GM12878 (cell line): ENCODE results near the gene ARFRP1. TPM values are rescaled to one million over a fixed set of nuclear protein-coding genes. Genes with fewer than 3 reads are reported as not detected.

ENCODE experiments used
- ATAC-seq: fragments of 200-7000 bp; cut with Tn5 transposase; 3 replicates; pipeline ENCODE4 v1.9.1; 2020; ENCODE audit warnings: mild to moderate bottlenecking, moderate library complexity
- BruUV-seq: library from RNA; stranded (reverse); fragments of 400-500 nt; replicated peaks from 2 replicates; lab custom pipeline; 2021; lab: Mats Ljungman, UMichigan
- CTCF ChIA-PET: fragments of 300-600 bp; sonication (Branson Sonifier 250); formaldehyde crosslinking; extraction: SDS; loops from one replicate; lab custom pipeline; 2021; ENCODE audit warnings: inconsistent platforms; lab: Yijun Ruan, JAX
- POLR2A ChIA-PET: fragments of 350-600 bp; formaldehyde crosslinking; extraction: SDS; loops from one replicate; lab custom pipeline; 2021; ENCODE audit warnings: inconsistent platforms; lab: Charles Lee
- RAD21 ChIA-PET: fragments of 300-600 bp; sonication (Branson Sonifier 250); formaldehyde crosslinking; loops from one replicate; lab custom pipeline; 2023; ENCODE audit warnings: antibody characterized with exemption; ENCODE audit not compliant: unreplicated experiment; lab: Charles Lee
- SMC1A ChIA-PET: fragments of 300-600 bp; sonication (Branson Sonifier 250); formaldehyde crosslinking; loops from one replicate; lab custom pipeline; 2023; ENCODE audit not compliant: unreplicated experiment, uncharacterized antibody; lab: Charles Lee
- DNase-seq: peaks from one replicate; pipeline ENCODE4 v3.0.0-alpha.2; 2011; ENCODE audit warnings: low read depth, low spot score
- FAIRE-seq: peaks from 3 replicates; lab custom pipeline; 2011; peaks lifted over from hg19 to GRCh38; lab: Jason Lieb, UNC
- H2AFZ ChIP-seq: 2 replicates; pipeline ENCODE4 v1.6.0; 2011; ENCODE audit warnings: low read depth, low read length, control low read depth; ENCODE audit not compliant: control insufficient read depth
- H3K27ac ChIP-seq: 2 replicates; pipeline ENCODE4 v1.5.1; 2011; ENCODE audit warnings: control low read depth; ENCODE audit not compliant: control insufficient read depth, insufficient read depth
- H3K27me3 ChIP-seq, 2 experiments: replicated peaks in 1 of 2; 2 replicates each; pipeline versions ENCODE4 v1.6.0 to v1.6.1; 2011; ENCODE audit warnings: low read length in 1 of 2; ENCODE audit not compliant: control insufficient read depth in 2 of 2, insufficient read depth in 2 of 2
- H3K36me3 ChIP-seq, 2 experiments: 2 replicates each; pipeline ENCODE4 v1.5.1; 2011; ENCODE audit warnings: low read length in 1 of 2; ENCODE audit not compliant: control insufficient read depth in 2 of 2, insufficient read depth in 2 of 2
- H3K4me1 ChIP-seq: 2 replicates; pipeline ENCODE4 v1.6.1; 2011; ENCODE audit warnings: mild to moderate bottlenecking, low read length, moderate library complexity, mixed read lengths; ENCODE audit not compliant: control insufficient read depth, insufficient read depth
- H3K4me2 ChIP-seq: 2 replicates; pipeline ENCODE4 v1.6.0; 2011; ENCODE audit warnings: control low read depth; ENCODE audit not compliant: control insufficient read depth, insufficient read depth
- H3K4me3 ChIP-seq: fragments of 200-600 bp; sonication (generic); 2 replicates; pipeline ENCODE4 v1.5.1; 2016
- H3K79me2 ChIP-seq: 2 replicates; pipeline ENCODE4 v1.6.0; 2011; ENCODE audit warnings: low read length; ENCODE audit not compliant: control insufficient read depth, insufficient read depth
- H3K9ac ChIP-seq: 2 replicates; pipeline ENCODE4 v1.8.0; 2011; ENCODE audit warnings: low read length, control low read depth, mixed read lengths; ENCODE audit not compliant: control insufficient read depth, insufficient read depth
- H3K9me3 ChIP-seq: replicated peaks from 3 replicates; pipeline ENCODE4 v1.5.1; 2011; ENCODE audit warnings: mild to moderate bottlenecking, low read length; ENCODE audit not compliant: control insufficient read depth, insufficient read depth
- H4K20me1 ChIP-seq: 2 replicates; pipeline ENCODE4 v1.6.0; 2011; ENCODE audit not compliant: control insufficient read depth, insufficient read depth
- ZBTB40 ChIP-seq: fragments of 450-650 bp; IDR thresholded peaks from 2 replicates; pipeline ENCODE4 v1.6.1; 2016; ENCODE audit warnings: mild to moderate bottlenecking, moderate library complexity, borderline replicate concordance
- ZNF592 ChIP-seq: fragments of 450-650 bp; IDR thresholded peaks from 2 replicates; pipeline ENCODE4 v1.6.1; 2017; ENCODE audit warnings: mild to moderate bottlenecking, moderate library complexity
- ZNF622 ChIP-seq: fragments of 450-650 bp; IDR thresholded peaks from 2 replicates; pipeline ENCODE4 v1.6.1; 2017; ENCODE audit warnings: mild to moderate bottlenecking, inconsistent platforms
- WGBS: methylation state at CpG from one replicate; pipeline ENCODE4 v1.1.6; 2016; ENCODE audit warnings: low lambda C conversion rate; ENCODE audit not compliant: insufficient replicate concordance, insufficient coverage; ENCODE audit errors: missing lambda C conversion rate; 5-methylcytosine and 5-hydroxymethylcytosine counted together
- in situ Hi-C: fragments of 300-500 bp; cut with MboI; formaldehyde crosslinking; loops from 9 replicates; pipeline ENCODE4 v1.14.3; 2018; ENCODE audit warnings: mixed read lengths
- intact Hi-C: fragments of 100-400 bp; cut with micrococcal nuclease; formaldehyde crosslinking; loops from one replicate; pipeline ENCODE4 v1.14.2; 2022; ENCODE audit not compliant: unreplicated experiment
- polyA plus RNA-seq, 11 experiments: library from polyadenylated mRNA; depleted of rRNA in 4 of 11; unstranded in 6 of 11; stranded (reverse) in 5 of 11; fragments of >200 nt; fragmentation: Nextera tagmentation in 4 of 11; fragmentation: Illumina TruSeq in 1 of 11; extraction: Ambion mirVana in 4 of 11; extraction: Trizol in 1 of 11; gene quantifications; 1 replicate in 1 of 11; 2 replicates in 10 of 11; pipeline versions ENCODE4 v1.2.1 to v1.2.3, GENCODE V29; 2011 to 2016; ENCODE audit warnings: inconsistent platforms in 2 of 11, missing spikeins in 2 of 11, low read depth in 1 of 11
- total RNA-seq, 4 experiments: library from RNA; depleted of rRNA in 3 of 4; stranded (reverse); fragments of >200 nt in 3 of 4; fragmentation: Illumina TruSeq in 1 of 4; extraction: Trizol in 1 of 4; gene quantifications; 2 replicates each; pipeline versions ENCODE4 v1.2.1 to v1.2.3, GENCODE V29; 2013 to 2021

Gene ARFRP1
- total and polyA plus RNA-seq, 10 of the 15 experiments (the other 5 are each of a cell fraction or from before 2014, with no cell fraction given) = 0.37 to 71.7 (median 34.6) TPM

GRCh38 chr20:63661108-63661507, 46.7 kb downstream of the ARFRP1 start:
- 98% methylated on average over 22 of the region's 22 CpGs for WGBS
- Histone ChIP-seq H3K36me3 (peaks cover 0 to 8% of the 10 kb centered on the region in 2 experiments; a peak in 2 of 4 replicates), H2AFZ (no peak overlapping the region), H3K9me3 (no peaks in the 10 kb centered on the region), H3K4me1 (peaks cover 8% of the 10 kb centered on the region), H3K27ac (no peak overlapping the region), H4K20me1 (no peaks in the 10 kb centered on the region), H3K4me2 (no peak overlapping the region), H3K9ac (no peak overlapping the region), H3K79me2 (peaks cover 10% of the 10 kb centered on the region), H3K27me3 (no peaks in the 10 kb centered on the region), H3K4me3 (no peak overlapping the region)
- intact Hi-C loops (no loop called here), in situ Hi-C loops (no loop called here)
- ChIA-PET CTCF (no interaction called here), POLR2A (no interaction called here), SMC1A (no interaction called here), RAD21 (no interaction called here)
- no TSS peak for BruUV-seq
- no peak for ATAC-seq
- no peak for TF ChIP-seq ZBTB40
- TF ChIP-seq ZNF622 = no peak
- TF ChIP-seq ZNF592 = no peak
- FAIRE-seq = no peak
- no peak for DNase-seq
